VCaP (cell line): ENCODE data around the gene BPIFA2.
"Not testable (repeated sequence)": the region's sequence is repeated elsewhere in the genome, so short reads cannot be mapped to it uniquely, and the experiment has no call there.

Experiments
- H3K27ac ChIP-seq: fragments of 450-650 bp; 2 replicates; pipeline ENCODE4 v1.5.1; 2017
- CTCF ChIP-seq: fragments of 450-650 bp; conservative IDR thresholded peaks from 2 replicates; pipeline ENCODE4 v1.5.1; 2017; ENCODE audit warnings: mild to moderate bottlenecking, moderate library complexity

BPIFA2 gene

GRCh38 chr20:33167859-33168258, at the start of gene BPIFA2:
BPIFA2 (plus strand) TSS chr20:33168159; CDS start chr20:33169146, 987 bp downstream.
- TF ChIP-seq CTCF = no peak
- H3K27ac ChIP-seq = no peak within 1 kb of the TSS

GRCh38 chr20:33119725-33120720, 47.9 kb upstream of the BPIFA2 start:
- no peak for TF ChIP-seq CTCF
- H3K27ac ChIP-seq = no peak overlapping the region

- no peak overlapping the region for H3K27ac ChIP-seq
- no peak for TF ChIP-seq CTCF
Observed at GRCh38 chr20:33120934-33121333, 47.0 kb upstream of the BPIFA2 start.

GRCh38 chr20:33122297-33122696, 45.7 kb upstream of the BPIFA2 start:
- not testable (repeated sequence) for H3K27ac ChIP-seq

- TF ChIP-seq CTCF = no peak
- H3K27ac ChIP-seq = no peak overlapping the region
Observed at GRCh38 chr20:33124261-33124660, 43.7 kb upstream of the BPIFA2 start.

- H3K27ac ChIP-seq = no peak overlapping the region
- TF ChIP-seq CTCF = no peak
Observed at GRCh38 chr20:33124994-33125393, 43.0 kb upstream of the BPIFA2 start.

- no peak overlapping the region for H3K27ac ChIP-seq
- no peak for TF ChIP-seq CTCF
Observed at GRCh38 chr20:33125983-33126382, 42.0 kb upstream of the BPIFA2 start.
